Esophagus squamous epithelium (tissue), 5 donors: ENCODE results near the gene IFRD2. TPM values are rescaled to one million over a fixed set of nuclear protein-coding genes. Genes with fewer than 3 reads are reported as not detected.

Source experiments
- DNase-seq: peaks from one replicate; lab custom pipeline; 2025; lab: John Stamatoyannopoulos, UW
- H3K27ac ChIP-seq, 4 donors: fragments of 200-600 bp; sonication (generic); one replicate each; pipeline ENCODE4 v1.5.1; 2016 to 2019; ENCODE audit warnings: mild to moderate bottlenecking in 1 of 4
- H3K27me3 ChIP-seq, 4 donors: fragments of 200-600 bp; sonication (generic); 1 replicate in 3 of 4; 2 replicates in 1 of 4; pipeline versions ENCODE4 v1.5.1 to v1.6.0; 2017 to 2021; ENCODE audit warnings: antibody characterized with exemption in 1 of 4
- H3K36me3 ChIP-seq, 3 donors: fragments of 200-600 bp; sonication (generic); one replicate each; pipeline ENCODE4 v1.5.1; 2016 to 2019
- H3K4me1 ChIP-seq, 3 donors: fragments of 200-600 bp; sonication (generic); one replicate each; pipeline ENCODE4 v1.5.1; 2017 to 2019
- H3K4me3 ChIP-seq, 4 donors: fragments of 200-600 bp; sonication (generic); 1 replicate in 3 of 4; 2 replicates in 1 of 4; pipeline ENCODE4 v1.5.1; 2016 to 2019; ENCODE audit warnings: mild to moderate bottlenecking in 2 of 4, moderate library complexity in 1 of 4
- H3K9me3 ChIP-seq, 3 donors: fragments of 200-600 bp; sonication (generic); one replicate each; pipeline ENCODE4 v1.5.1; 2016 to 2019
- POLR2A ChIP-seq, 4 donors: fragments of 450-650 bp; IDR thresholded peaks; one replicate each; pipeline ENCODE4 v1.6.1; 2017; ENCODE audit warnings: antibody characterized with exemption in 4 of 4, mild to moderate bottlenecking in 4 of 4, moderate library complexity in 3 of 4
- WGBS, 2 donors: methylation state at CpG; one replicate each; pipeline ENCODE4 v1.1.5; 2018; 5-methylcytosine and 5-hydroxymethylcytosine counted together
- intact Hi-C: fragments of 100-400 bp; cut with DNase I; formaldehyde crosslinking; loops from one replicate; pipeline ENCODE4 v1.15.0; 2022
- total RNA-seq, 4 donors: library from RNA; depleted of rRNA; stranded (reverse); fragments of >200 nt; gene quantifications; one replicate each; pipeline ENCODE4 v1.1.0, GENCODE V29; 2016
- TF ChIP-seq, protein P1 (sequence below), 6 experiments: fragments of 450-650 bp in 4 of 6; fragments of 200-600 bp in 2 of 6; sonication (generic) in 2 of 6; IDR thresholded peaks; one replicate each; pipeline ENCODE4 v1.5.1; 2016 to 2019; ENCODE audit warnings: antibody characterized with exemption in 6 of 6, mild to moderate bottlenecking in 4 of 6, moderate library complexity in 4 of 6
- donor health status: DM: yes; HTN: yes; CAD: no.

Gene IFRD2
- total RNA-seq, 4 donors from 2014 or later: 49.0 to 100 (median 72.9) TPM

DNA sequence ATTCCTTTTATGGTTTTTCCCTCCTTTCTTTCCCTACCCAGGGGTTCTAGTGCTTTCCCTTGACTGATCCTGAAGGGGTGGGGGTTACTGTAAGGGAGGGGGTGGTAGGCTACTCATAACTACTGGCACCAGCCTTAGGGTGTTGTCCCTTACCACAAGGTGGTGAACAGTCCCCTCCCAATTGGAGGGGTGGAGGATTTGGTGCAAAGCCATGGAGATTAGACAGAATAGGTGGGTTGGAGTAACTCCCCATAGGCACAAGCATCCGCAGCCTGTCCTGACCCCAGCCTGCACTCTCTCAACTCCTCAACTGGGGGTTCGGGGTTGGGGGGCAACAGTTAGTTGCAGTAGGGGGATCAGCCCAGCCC lies 32.9 kb upstream of the IFRD2 start:
- WGBS, 2 donors: 86 to 100% methylated on average over 1 of the region's 2 CpGs
- Histone ChIP-seq H3K36me3 (peaks cover 5 to 31% (median 8%) of the 10 kb centered on the region in 3 donors), H3K4me3 (no peak overlapping the region), H3K9me3 (no peaks in the 10 kb centered on the region), H3K4me1 (peaks cover 45 to 83% (median 45%) of the 10 kb centered on the region in 3 donors), H3K27me3 (no peaks in the 10 kb centered on the region), H3K27ac (peak overlapping the region in 3 of 4 donors; percentile 94 to 98 (median 98))
- TF ChIP-seq POLR2A (IDR thresholded peaks at IDR 0.05): no peak
- TF ChIP-seq, protein P1, sequence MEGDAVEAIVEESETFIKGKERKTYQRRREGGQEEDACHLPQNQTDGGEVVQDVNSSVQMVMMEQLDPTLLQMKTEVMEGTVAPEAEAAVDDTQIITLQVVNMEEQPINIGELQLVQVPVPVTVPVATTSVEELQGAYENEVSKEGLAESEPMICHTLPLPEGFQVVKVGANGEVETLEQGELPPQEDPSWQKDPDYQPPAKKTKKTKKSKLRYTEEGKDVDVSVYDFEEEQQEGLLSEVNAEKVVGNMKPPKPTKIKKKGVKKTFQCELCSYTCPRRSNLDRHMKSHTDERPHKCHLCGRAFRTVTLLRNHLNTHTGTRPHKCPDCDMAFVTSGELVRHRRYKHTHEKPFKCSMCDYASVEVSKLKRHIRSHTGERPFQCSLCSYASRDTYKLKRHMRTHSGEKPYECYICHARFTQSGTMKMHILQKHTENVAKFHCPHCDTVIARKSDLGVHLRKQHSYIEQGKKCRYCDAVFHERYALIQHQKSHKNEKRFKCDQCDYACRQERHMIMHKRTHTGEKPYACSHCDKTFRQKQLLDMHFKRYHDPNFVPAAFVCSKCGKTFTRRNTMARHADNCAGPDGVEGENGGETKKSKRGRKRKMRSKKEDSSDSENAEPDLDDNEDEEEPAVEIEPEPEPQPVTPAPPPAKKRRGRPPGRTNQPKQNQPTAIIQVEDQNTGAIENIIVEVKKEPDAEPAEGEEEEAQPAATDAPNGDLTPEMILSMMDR (IDR thresholded peaks at IDR 0.05): no peak
- intact Hi-C loops: loop anchor here (10.0 kb wide), 1 partner anchor 50 kb away; the partner anchor contains the start of gene LSMEM2
- no peak for DNase-seq

DNA sequence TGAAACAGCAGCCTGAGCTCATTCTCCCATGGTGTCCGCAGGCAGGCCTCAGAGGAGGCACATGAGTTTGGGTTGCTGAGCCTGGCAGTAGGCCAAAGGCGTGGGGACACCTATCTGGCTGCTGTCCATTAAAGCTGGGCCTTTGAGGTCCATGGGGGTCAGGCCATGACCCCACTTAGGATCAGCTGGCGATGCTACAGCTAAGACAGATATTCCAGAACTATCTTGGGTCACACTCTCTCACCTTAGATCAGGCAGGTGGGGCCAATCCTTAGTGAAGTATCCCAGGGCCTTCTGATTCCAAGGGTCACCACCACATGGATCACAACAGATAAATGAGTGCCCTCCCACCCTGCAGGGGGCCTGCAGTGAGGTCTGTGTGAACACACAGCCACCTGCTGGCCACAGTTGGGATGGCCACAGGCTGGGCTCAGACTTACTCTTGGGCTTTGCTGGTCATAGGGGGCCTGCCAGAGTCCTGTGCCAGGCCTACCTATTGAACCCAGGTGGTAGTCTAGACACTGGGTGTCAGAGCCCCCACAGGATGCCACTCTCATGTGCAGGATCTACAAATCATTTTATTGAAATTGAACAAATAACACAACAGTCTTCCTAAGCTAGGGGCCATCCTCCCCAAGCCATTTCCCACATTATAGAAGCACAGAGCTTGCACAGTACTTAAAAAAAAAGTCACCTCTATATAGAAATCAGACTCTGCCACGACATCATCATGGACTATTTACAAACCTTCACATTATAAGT lies 32.3 kb upstream of the IFRD2 start:
- TF ChIP-seq POLR2A (IDR thresholded peaks at IDR 0.05): no peak
- TF ChIP-seq, protein P1 (IDR thresholded peaks at IDR 0.05): peak; percentile 47 to 88 (median 82)
- H3K4me1 ChIP-seq: peaks cover 50 to 89% (median 51%) of the 10 kb centered on the region in 3 donors
- H3K4me3 ChIP-seq: peak overlapping the region in 1 of 4 donors; percentile 23
- intact Hi-C loops: loop anchor here (10.0 kb wide), 1 partner anchor 50 kb away; the partner anchor contains the start of gene LSMEM2
- H3K36me3 ChIP-seq: peaks cover 0 to 31% (median 2%) of the 10 kb centered on the region in 3 donors
- H3K27ac ChIP-seq: peak overlapping the region; percentile 90 to 98 (median 96)
- no peaks in the 10 kb centered on the region for H3K9me3 ChIP-seq
- no peaks in the 10 kb centered on the region for H3K27me3 ChIP-seq
- WGBS, 2 donors: 43 to 51% methylated on average over 3 to 4 of the region's 4 CpGs
- no peak for DNase-seq

DNA sequence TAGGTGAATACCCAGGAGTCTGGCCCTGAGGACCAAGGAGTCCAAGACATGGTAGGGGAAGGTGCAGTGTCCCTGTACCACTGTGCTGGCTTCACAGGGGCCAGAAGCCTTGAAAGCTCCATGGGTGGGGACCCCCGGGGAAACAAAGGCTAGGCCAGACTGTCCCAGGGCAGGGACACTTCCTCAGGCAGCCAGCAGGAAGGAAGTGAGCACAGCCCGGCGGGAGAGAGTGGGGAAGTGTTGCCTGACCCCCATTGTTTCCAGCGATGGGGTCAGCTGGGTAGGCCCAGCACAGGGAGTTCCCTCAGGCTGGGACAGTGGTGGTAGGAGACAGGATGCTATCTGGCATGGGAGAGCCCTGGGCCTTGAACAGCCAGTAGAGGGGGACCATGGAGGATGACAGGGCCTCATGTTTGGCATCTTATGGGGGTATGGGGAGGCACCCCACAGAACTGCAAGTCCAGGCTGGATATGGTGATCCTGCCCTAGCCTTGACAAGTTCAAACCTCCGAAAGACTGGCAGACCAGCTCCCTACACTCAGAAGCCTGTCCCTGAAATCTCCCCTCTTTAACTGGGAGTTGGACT lies 31.5 kb upstream of the IFRD2 start:
- peak overlapping the region; percentile 90 to 98 (median 96) for H3K27ac ChIP-seq
- peaks cover 54 to 91% (median 56%) of the 10 kb centered on the region in 3 donors for H3K4me1 ChIP-seq
- no peaks in the 10 kb centered on the region for H3K27me3 ChIP-seq
- no peaks in the 10 kb centered on the region for H3K9me3 ChIP-seq
- peak overlapping the region in 1 of 4 donors; percentile 23 for H3K4me3 ChIP-seq
- peaks cover 0 to 34% (median 0%) of the 10 kb centered on the region in 3 donors for H3K36me3 ChIP-seq
- 43 to 52% methylated on average over 1 to 3 of the region's 5 CpGs for WGBS, 2 donors
- TF ChIP-seq, protein P1 (IDR thresholded peaks at IDR 0.05): peak in 2 of 6 experiments; percentile 20 to 24
- no peak for TF ChIP-seq POLR2A (IDR thresholded peaks at IDR 0.05)
- intact Hi-C loops: loop anchor here (10.0 kb wide), 1 partner anchor 49 kb away; the partner anchor contains the start of gene LSMEM2
- no peak for DNase-seq

DNA sequence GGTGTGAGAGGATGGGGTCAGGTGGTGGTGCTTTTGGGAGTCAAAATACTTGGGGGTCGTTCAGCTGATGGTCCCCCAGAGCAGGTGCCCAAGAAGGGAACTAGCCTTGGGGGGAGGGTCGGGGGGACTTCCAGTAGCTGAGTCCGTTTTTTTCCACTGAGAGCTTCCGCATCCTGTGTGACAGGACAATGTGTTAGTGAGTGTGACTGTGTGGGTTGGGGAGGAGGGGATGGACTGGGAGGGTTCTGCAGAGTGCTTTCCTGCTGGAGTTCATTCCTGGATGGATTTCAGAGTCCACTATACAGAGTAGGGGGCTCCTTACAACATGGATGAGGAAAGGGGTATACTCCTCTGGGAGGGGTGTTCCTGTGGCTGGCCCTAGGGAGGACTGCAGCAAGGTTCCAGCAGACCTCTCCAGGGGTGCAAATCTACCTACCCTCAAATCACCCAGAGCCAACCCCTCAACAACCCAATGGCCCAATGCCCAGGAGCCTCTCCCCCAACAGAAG lies 30.9 kb upstream of the IFRD2 start:
- Histone ChIP-seq H3K4me1 (peaks cover 56 to 91% (median 57%) of the 10 kb centered on the region in 3 donors), H3K36me3 (peaks cover 0 to 40% (median 2%) of the 10 kb centered on the region in 3 donors), H3K4me3 (peak overlapping the region in 1 of 4 donors; percentile 98), H3K27ac (peak overlapping the region; percentile 90 to 98 (median 96)), H3K27me3 (no peaks in the 10 kb centered on the region), H3K9me3 (no peaks in the 10 kb centered on the region)
- DNase-seq: no peak
- 29 to 60% methylated on average over 4 of the region's 4 CpGs for WGBS, 2 donors
- TF ChIP-seq POLR2A (IDR thresholded peaks at IDR 0.05): no peak
- TF ChIP-seq, protein P1 (IDR thresholded peaks at IDR 0.05): no peak
- intact Hi-C loops: loop anchor here (10.0 kb wide), 1 partner anchor 48 kb away; the partner anchor contains the start of gene LSMEM2
